Activated CD4-positive, alpha-beta memory T cell treated with anti-CD3 and anti-CD28 coated beads, Interleukin-2, amount 10 ng/mL, durations not matched to agents 7 days and 5 days (primary cell): ENCODE data around the gene MED26. TPM values are rescaled to one million over a fixed set of nuclear protein-coding genes. Genes with fewer than 3 reads are reported as not detected.
A peak's percentile ranks its signal among the peaks of the same experiment; 100 is the strongest.

ENCODE experiments used
- CTCF ChIA-PET: fragments of 350-600 bp; sonication (Branson Sonifier 250); formaldehyde crosslinking; loops from one replicate; lab custom pipeline; 2021; ENCODE audit warnings: antibody characterized with exemption, inconsistent platforms; lab: Charles Lee
- POLR2A ChIA-PET: fragments of 350-600 bp; sonication (Branson Sonifier 250); formaldehyde crosslinking; loops from one replicate; lab custom pipeline; 2021; ENCODE audit warnings: antibody characterized with exemption; lab: Charles Lee
- DNase-seq: peaks from one replicate; pipeline ENCODE4 v3.0.0-alpha.2; 2020
- H3K27ac Mint-ChIP-seq: one replicate; pipeline ENCODE4 v1.8.0; 2021; ENCODE audit warnings: mild to moderate bottlenecking, mixed read lengths
- H3K27me3 Mint-ChIP-seq: one replicate; pipeline ENCODE4 v1.8.0; 2021; ENCODE audit warnings: mixed read lengths
- H3K36me3 Mint-ChIP-seq: one replicate; pipeline ENCODE4 v1.8.0; 2021; ENCODE audit warnings: low read depth, mixed read lengths
- H3K4me1 Mint-ChIP-seq: one replicate; pipeline ENCODE4 v1.8.0; 2021; ENCODE audit warnings: mixed read lengths
- H3K4me3 Mint-ChIP-seq: one replicate; pipeline ENCODE4 v1.8.0; 2021; ENCODE audit warnings: mild to moderate bottlenecking, mixed read lengths
- H3K9me3 Mint-ChIP-seq: one replicate; pipeline ENCODE4 v1.8.0; 2021; ENCODE audit warnings: mixed read lengths
- total RNA-seq, 2 experiments: library from RNA; stranded (reverse); gene quantifications; one replicate each; pipeline ENCODE4 v1.2.3, GENCODE V29; 2021

MED26 gene
- total RNA-seq, 2 experiments from 2014 or later: 15.5 to 15.9 TPM

DNA sequence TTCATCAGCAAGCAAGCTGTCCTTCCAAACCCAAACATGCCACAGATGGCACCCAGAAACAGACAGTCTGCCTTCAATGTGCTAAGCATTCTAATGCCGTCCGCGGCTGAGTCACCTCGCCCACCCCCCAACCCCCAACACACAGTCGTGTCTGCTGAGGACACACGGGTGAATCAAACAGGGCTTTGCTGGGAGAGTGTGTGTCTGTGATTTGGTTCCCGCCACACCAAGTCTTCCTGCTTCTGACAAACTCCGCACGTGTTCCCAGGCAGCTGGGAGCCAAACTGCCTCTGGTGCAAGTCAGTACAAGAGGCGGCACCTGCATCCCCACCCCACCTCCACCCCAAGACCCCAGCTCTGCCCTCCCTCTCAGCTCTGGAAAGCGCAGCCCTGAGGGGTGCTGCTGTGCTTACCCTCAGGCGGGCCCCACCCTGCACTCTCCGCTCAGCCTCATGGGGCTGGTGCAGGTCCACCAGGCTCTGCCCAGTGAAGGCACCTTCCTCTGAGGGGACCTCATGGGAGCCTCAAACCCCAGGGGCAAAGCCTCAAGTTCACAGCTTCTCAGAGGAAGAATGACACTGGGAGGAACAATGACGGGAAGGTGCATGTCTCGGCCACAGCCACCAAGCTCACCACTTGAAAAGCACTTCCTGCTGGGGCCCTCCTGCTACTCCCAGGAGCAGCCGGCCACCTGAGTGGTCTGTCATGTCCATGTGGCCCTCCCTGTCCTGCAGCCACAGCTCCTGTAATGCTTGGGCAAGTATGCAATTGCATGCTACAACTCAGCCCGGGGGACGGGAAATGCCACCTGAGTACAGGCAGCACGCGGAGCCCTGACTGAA is 40.8 kb downstream of the MED26 start:
- Mint-ChIP-seq H3K4me1 (peaks cover 91% of the 10 kb centered on the region), H3K4me3 (peak overlapping the region; percentile 77), H3K27ac (peak overlapping the region; percentile 90), H3K9me3 (no peaks in the 10 kb centered on the region), H3K27me3 (no peaks in the 10 kb centered on the region), H3K36me3 (peaks cover 4% of the 10 kb centered on the region)
- DNase-seq: peak; percentile 69
- POLR2A ChIA-PET: interaction anchor here (0.8 to 9.9 kb wide), 16 partner anchors 11 to 489 kb away, joined by 3 to 136 read pairs (median 7); partner anchors contain the start of genes HAUS8, MED26, MYO9B and SLC35E1
- CTCF ChIA-PET: interaction anchor here (0.6 to 2.3 kb wide), 11 partner anchors 9 to 560 kb away, joined by 3 to 7 read pairs (median 3); partner anchors contain the start of genes MED26 and SMIM7

DNA sequence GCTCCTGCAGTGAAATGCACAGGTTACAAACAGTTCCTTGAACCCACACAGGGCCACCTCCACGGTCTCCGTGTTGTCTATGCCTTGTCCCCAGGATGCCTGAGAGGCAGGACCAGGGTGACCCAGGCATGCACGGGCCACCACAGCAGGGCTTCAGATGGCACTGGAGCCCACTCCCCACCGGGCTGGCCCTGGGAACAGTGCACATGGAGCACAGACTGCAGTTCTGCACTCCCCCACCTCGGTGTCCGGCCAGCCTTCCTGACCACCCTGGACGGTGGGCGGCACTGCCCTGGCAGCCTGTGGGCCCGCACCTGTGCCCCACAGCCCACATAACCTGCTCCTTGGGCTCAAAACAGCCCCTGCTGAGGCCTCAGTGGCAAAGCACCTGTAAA is 41.5 kb downstream of the MED26 start:
- Mint-ChIP-seq H3K36me3 (peaks cover 4% of the 10 kb centered on the region), H3K27ac (peak overlapping the region; percentile 90), H3K4me3 (peak overlapping the region; percentile 77), H3K9me3 (no peaks in the 10 kb centered on the region), H3K4me1 (peaks cover 92% of the 10 kb centered on the region), H3K27me3 (no peaks in the 10 kb centered on the region)
- ChIA-PET CTCF (interaction anchor here (1.0 to 1.4 kb wide), 3 partner anchors 14 to 44 kb away, joined by 3 read pairs; no protein-coding TSS in a partner anchor), POLR2A (interaction anchor here (1.3 to 9.9 kb wide), 8 partner anchors 7 to 74 kb away, joined by 4 to 136 read pairs (median 16); partner anchors contain the start of genes MED26, SLC35E1, SMIM7 and TMEM38A)
- no peak for DNase-seq

DNA sequence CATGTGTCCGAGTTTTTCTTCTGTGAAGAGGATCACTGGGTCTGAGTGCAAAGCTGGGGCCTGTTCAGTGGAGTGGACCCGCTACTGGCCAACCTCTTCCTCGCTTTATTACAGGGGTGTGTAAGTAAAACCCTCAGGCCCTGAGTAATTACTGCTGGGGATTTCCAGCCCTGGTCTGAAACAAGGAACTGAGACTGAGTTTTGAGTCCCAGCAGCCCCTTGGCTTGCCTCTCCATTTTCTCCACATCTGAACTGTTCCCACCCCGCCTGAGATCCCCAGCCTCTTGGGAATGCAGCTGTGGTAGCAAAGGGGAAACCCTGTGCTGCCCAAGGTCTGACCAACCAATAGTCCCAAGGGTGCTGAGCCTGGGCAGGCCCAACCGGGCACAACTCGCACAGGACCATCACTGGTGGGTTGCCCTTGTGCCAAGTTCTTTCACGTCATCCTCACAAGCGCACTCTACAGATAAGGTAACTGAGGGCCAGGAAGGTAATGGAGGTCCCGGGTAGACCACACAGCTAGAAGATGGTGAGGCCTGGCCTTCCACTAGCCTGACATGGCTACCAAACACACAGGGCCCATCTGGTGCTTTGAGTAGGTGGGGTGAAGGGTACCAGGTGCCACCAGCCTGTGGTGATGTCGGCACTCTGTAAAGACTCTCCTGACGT is 42.1 kb downstream of the MED26 start:
- H3K4me1 Mint-ChIP-seq: peaks cover 89% of the 10 kb centered on the region
- DNase-seq: peak; percentile 36
- peaks cover 4% of the 10 kb centered on the region for H3K36me3 Mint-ChIP-seq
- no peaks in the 10 kb centered on the region for H3K27me3 Mint-ChIP-seq
- ChIA-PET CTCF (interaction anchor here (1.0 kb wide), 1 partner anchor 15 kb away, joined by 3 read pairs; no protein-coding TSS in a partner anchor), POLR2A (interaction anchor here (1.3 to 9.9 kb wide), 9 partner anchors 8 to 74 kb away, joined by 4 to 136 read pairs (median 17); partner anchors contain the start of genes MED26, SLC35E1, SMIM7 and TMEM38A)
- H3K4me3 Mint-ChIP-seq: peak overlapping the region; percentile 77
- peak overlapping the region; percentile 90 for H3K27ac Mint-ChIP-seq
- H3K9me3 Mint-ChIP-seq: no peaks in the 10 kb centered on the region

DNA sequence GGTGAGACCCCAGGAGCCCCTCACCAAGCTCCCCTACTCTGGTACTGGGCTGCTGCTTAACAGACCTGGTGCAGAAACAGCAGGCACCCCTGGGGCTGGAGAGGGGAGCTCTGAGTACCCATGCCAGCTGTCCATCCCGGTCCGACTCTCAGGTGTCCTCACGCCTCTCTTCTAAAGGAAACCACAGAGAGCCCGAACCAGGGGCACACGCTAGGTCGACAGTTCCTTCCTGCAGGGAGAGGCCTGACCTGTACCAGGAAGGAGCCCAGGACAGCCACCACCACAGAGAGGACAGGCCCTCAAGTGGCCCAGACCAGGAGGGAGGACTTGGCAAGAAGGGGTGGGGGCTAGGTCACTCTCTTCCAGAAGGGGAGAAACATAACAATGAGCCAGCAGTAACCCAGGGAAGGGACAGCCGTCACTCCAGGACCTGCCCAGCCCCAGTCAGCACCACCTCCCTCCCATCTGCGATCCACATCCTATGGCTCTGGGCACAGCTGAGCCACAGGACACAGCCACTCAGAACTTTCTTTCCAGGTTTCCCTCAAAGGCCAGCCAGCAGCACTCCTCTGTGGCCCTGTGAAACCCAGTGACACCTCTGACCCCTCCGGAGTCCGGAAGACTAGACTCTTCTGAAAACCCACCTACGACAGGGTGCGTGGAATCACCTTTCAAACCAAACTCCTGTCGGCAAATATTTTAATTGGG is 42.8 kb downstream of the MED26 start:
- H3K9me3 Mint-ChIP-seq: no peaks in the 10 kb centered on the region
- CTCF ChIA-PET: interaction anchor here (0.9 to 1.7 kb wide), 4 partner anchors 8 to 41 kb away, joined by 3 to 13 read pairs (median 4); partner anchors contain the start of gene SLC35E1
- peak overlapping the region; percentile 90 for H3K27ac Mint-ChIP-seq

DNA sequence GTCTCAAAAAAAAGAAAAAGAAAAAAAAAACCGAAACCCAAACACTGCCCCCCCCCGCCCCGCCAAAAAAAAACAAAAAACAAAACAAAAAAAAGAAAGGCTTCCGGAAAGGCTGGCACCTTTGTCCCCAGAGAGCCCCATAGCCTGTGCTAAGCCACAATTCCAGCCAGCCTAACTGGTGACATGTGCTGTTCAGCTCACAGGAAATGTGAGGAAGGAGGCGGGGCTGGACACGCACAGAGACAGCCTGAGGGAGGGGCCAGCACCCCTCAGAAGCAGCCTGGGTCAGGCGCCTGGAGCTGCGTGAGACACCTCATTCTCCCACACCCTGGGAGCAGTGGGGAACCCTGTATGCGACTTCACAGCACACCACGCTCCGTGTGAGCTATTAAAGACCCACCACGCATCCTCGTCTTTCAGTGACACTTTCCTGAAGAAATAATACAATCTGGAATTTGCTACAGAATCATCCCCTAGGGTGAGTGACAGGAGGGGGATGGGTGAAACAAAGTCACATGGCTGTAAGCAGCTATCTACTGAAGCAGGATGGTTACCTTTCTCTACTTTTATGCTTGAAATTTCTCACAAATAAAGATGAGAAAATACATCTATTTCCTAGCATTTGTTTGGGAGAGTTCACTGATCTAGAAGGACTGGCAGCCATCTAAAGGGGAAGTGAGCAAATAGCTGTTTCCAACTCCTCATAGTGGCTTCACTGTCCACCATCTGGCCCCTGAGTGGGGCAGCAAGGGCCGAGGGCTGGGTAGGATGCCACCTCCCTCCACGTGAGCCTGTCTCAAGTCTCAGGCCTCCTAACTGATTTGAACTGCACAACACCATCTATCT is 43.5 kb downstream of the MED26 start:
- CTCF ChIA-PET: interaction anchor here (0.7 to 1.7 kb wide), 6 partner anchors 9 to 75 kb away, joined by 3 to 13 read pairs (median 4); partner anchors contain the start of gene SLC35E1
- Mint-ChIP-seq H3K27ac (peak overlapping the region; percentile 90), H3K4me1 (peaks cover 82% of the 10 kb centered on the region), H3K27me3 (no peaks in the 10 kb centered on the region), H3K36me3 (peaks cover 4% of the 10 kb centered on the region), H3K9me3 (no peaks in the 10 kb centered on the region), H3K4me3 (peak overlapping the region; percentile 77)
- POLR2A ChIA-PET: interaction anchor here (1.0 to 9.9 kb wide), 18 partner anchors 8 to 821 kb away, joined by 3 to 136 read pairs (median 6); partner anchors contain the start of genes BST2, C19orf44, CALR3 and KLF2
- DNase-seq: peak; percentile 93

More for the DNA sequence above, 42.8 kb downstream of the MED26 start:
- DNase-seq: no peak
- POLR2A ChIA-PET: interaction anchor here (1.3 to 9.9 kb wide), 15 partner anchors 9 to 820 kb away, joined by 3 to 136 read pairs (median 8); partner anchors contain the start of genes BST2, C19orf44, CALR3 and KLF2
- peaks cover 4% of the 10 kb centered on the region for H3K36me3 Mint-ChIP-seq
- H3K4me1 Mint-ChIP-seq: peaks cover 86% of the 10 kb centered on the region
- H3K4me3 Mint-ChIP-seq: peak overlapping the region; percentile 77
- H3K27me3 Mint-ChIP-seq: no peaks in the 10 kb centered on the region

DNA sequence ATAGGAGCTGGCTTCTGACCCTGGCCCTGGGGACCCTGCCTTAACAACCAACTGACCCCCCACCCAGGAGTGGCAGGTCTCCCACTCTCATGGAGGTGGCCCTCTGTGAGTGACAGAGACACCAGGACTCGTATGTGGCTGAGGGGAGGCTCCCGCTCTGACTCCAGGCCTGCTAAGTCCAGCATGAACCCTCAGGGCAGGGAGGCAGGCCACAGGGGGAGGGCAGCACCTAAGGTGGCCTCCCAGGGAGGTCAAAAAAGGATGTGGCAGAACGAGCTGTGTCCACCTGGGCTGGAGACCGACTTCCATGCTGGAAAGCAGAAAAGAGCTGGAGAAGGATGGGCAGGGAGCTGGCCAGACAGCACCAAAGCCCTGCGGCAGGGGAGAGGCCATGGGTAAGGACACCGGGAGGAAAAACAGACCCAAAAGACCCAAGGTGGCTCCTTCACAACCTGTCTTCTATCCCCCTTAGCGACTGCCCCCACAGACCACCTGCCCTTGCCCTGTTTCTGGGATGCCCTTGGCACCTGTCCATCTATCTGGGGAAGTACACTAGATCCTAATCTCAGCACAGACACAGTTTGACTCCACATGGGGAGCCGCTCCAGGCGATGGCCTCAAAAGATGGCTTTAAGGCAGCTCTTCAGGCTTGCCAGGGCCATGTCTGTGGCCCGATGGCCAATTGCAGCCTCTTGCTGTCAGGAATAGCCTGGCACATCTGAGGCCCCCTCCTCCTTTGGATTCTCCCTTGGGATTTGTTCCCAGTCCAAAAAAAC is 45.3 kb downstream of the MED26 start:
- ChIA-PET POLR2A (interaction anchor here (1.5 to 9.9 kb wide), 4 partner anchors 9 to 77 kb away, joined by 3 to 136 read pairs (median 19); partner anchors contain the start of genes MED26 and SLC35E1), CTCF (interaction anchor here (0.6 kb wide), 1 partner anchor 73 kb away, joined by 4 read pairs; no protein-coding TSS in a partner anchor)
- H3K27me3 Mint-ChIP-seq: no peaks in the 10 kb centered on the region
- H3K4me1 Mint-ChIP-seq: peaks cover 68% of the 10 kb centered on the region
- peak overlapping the region; percentile 90 for H3K27ac Mint-ChIP-seq
- no peaks in the 10 kb centered on the region for H3K9me3 Mint-ChIP-seq
- no peak overlapping the region for H3K4me3 Mint-ChIP-seq
- peaks cover 11% of the 10 kb centered on the region for H3K36me3 Mint-ChIP-seq
- DNase-seq: no peak

DNA sequence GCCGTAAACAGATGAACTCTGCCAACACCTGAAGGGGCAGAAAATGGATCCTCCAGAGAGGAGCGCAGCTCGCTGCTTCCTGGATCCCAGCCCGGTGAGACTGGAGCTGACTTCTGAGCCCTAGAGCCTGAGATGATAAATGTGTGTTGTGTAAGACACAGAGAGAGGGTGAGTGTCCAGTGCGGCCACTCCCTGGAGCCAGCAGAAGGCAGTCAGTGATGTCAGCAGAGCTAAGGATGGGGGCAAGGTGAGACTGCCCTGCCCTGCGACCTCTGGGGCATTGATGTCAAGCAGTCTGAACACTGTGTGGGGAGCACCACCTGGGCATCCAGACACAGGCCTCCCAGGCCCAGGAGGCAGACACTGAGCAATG is 46.0 kb downstream of the MED26 start:
- Mint-ChIP-seq H3K27ac (peak overlapping the region; percentile 61), H3K27me3 (no peaks in the 10 kb centered on the region), H3K36me3 (peaks cover 11% of the 10 kb centered on the region), H3K4me1 (peaks cover 60% of the 10 kb centered on the region), H3K4me3 (peak overlapping the region; percentile 7), H3K9me3 (no peaks in the 10 kb centered on the region)
- DNase-seq: no peak
- POLR2A ChIA-PET: interaction anchor here (1.5 to 1.6 kb wide), 2 partner anchors 47 to 77 kb away, joined by 3 to 6 read pairs; no protein-coding TSS in a partner anchor
- CTCF ChIA-PET: no interaction called here

DNA sequence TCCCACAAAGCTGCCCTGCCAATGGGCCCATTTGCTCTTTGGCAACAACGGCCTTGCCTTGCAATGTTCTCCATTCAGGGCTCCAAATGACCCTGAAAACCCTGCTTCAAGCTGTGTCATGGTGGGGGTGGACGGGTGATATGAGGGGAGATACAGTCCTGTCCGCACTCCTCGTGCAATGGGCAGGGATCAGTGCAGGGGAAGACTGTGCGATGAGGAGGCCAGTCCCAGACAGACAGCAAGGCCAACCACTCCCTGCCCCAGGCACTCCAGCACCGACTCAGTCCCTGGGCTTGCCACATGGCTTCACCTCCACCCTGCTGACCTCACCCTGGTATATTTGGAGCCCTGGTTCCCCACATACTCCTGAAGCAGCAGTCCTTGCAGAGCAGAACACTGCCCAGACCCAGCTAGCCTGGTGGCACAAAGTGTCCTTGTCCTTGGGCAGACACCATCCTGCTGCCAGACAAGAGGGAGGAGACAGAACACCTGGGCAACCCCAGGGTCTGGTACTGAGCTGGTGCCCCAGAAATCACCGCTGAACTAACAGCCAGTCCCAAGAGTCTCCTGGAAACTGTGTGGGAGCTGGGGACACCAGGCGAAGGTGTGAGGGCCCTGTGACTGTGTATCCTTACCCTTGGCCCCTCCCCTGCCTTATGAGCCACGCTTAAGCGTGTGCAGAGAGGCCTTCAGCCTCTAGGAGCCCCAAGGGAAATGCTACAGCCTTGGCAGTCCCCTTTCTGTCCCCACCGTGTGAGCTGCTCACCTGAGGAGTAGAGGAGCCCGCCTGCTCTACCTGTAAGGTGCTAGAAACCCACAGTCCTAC is 46.6 kb downstream of the MED26 start:
- POLR2A ChIA-PET: interaction anchor here (1.2 to 1.6 kb wide), 2 partner anchors 38 to 48 kb away, joined by 3 to 4 read pairs; no protein-coding TSS in a partner anchor
- DNase-seq: no peak
- CTCF ChIA-PET: no interaction called here
- Mint-ChIP-seq H3K9me3 (no peaks in the 10 kb centered on the region), H3K4me3 (peak overlapping the region; percentile 7), H3K4me1 (peaks cover 56% of the 10 kb centered on the region), H3K27ac (peak overlapping the region; percentile 61), H3K36me3 (peaks cover 12% of the 10 kb centered on the region), H3K27me3 (no peaks in the 10 kb centered on the region)

DNA sequence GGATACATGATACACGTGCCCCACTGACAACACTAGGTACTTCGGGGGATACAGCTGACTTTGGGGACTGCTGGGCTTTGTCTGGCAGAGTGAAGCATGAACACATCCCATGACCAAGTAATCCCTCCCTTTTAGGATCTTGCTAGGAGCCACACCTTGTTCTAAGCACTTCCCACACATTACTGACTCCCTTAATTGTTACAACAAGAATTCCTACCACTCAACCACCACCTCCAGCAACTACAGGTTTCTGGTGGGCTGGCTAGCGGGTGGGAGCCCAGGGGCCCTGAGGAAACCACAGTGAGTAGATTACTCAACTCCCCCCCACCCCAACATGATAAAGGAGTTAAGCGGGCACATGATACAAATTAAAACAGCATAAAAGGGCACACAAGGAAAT is 48.6 kb downstream of the MED26 start:
- CTCF ChIA-PET: no interaction called here
- H3K27ac Mint-ChIP-seq: no peak overlapping the region
- no peak overlapping the region for H3K4me3 Mint-ChIP-seq
- H3K27me3 Mint-ChIP-seq: no peaks in the 10 kb centered on the region
- H3K4me1 Mint-ChIP-seq: peaks cover 49% of the 10 kb centered on the region
- H3K36me3 Mint-ChIP-seq: peaks cover 18% of the 10 kb centered on the region
- DNase-seq: no peak
- no peaks in the 10 kb centered on the region for H3K9me3 Mint-ChIP-seq
- POLR2A ChIA-PET: interaction anchor here (1.0 to 1.3 kb wide), 2 partner anchors 13 to 36 kb away, joined by 3 read pairs; no protein-coding TSS in a partner anchor

DNA sequence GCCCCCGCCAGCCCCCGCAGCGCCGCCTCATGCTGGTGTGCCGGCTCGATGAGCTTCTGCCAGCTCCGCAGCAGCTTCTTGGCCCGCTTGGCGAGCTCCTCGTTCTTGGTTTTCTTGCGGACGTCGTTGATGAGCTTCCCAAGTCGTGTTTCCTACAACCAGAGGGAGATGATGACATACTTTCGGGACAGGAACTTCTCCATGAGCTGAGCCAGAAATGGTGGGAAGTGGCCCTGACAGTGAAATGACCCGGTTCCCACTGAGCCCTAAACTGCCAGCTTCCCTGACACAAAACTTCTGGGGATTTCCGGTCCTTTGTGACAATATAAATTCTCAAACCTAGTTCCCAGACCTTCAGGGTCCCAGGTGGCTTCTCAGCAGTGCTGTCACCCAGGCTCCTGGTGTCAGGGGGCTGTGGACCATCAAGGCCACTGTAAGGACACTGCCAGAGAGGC is 50.4 kb downstream of the MED26 start:
- ChIA-PET CTCF (no interaction called here), POLR2A (interaction anchor here (3.1 kb wide), 1 partner anchor 9 kb away, joined by 17 read pairs; no protein-coding TSS in a partner anchor)
- H3K4me3 Mint-ChIP-seq: no peak overlapping the region
- H3K4me1 Mint-ChIP-seq: peaks cover 47% of the 10 kb centered on the region
- peaks cover 28% of the 10 kb centered on the region for H3K36me3 Mint-ChIP-seq
- H3K27ac Mint-ChIP-seq: no peak overlapping the region
- DNase-seq: no peak
- no peaks in the 10 kb centered on the region for H3K27me3 Mint-ChIP-seq
- H3K9me3 Mint-ChIP-seq: no peaks in the 10 kb centered on the region
